Measurements from ENCODE around the gene NTN4.

GRCh38 chr12:95731519-95731958, 59.0 kb downstream of the NTN4 start:
- TF ChIP-seq CTCF (IDR thresholded peaks at IDR 0.05) = no peak
- no peak for TF ChIP-seq EP300 (IDR thresholded peaks at IDR 0.05)
